ENCODE results near the gene FAM13B. TPM values are rescaled to one million over a fixed set of nuclear protein-coding genes. Genes with fewer than 3 reads are reported as not detected.

The FAM13B gene
- total and polyA plus RNA-seq, 9 of the 15 experiments (the other 6 are each of a cell fraction or from before 2014, with no cell fraction given), result 2.3 to 21.6 (median 14.1) TPM

- no peak for FAIRE-seq
- DNase-seq (ENCODE audit: extremely low read depth in 1 of 4, low spot score in 3 of 4), result no peak
- Histone ChIP-seq H3K4me1 (replicated peaks in 1 of 2; ENCODE audit: control insufficient read depth in 2 of 2, insufficient read depth in 2 of 2, low read length in 2 of 2) (peaks cover 4 to 14% of the 10 kb centered on the region in 2 experiments; a peak in 3 of 5 replicates), H3K4me2 (ENCODE audit: insufficient read depth, low read length) (no peak overlapping the region), H3K27me3 (ENCODE audit: control insufficient read depth in 2 of 2, insufficient read depth in 2 of 2, low read length in 2 of 2) (no peaks in the 10 kb centered on the region), H4K20me1 (replicated peaks; ENCODE audit: control insufficient read depth, insufficient read depth, low read length) (no peaks in the 10 kb centered on the region), H3K9me3 (replicated peaks; ENCODE audit: control insufficient read depth, insufficient read depth, low read depth, low read length) (no peaks in the 10 kb centered on the region), H2AFZ (ENCODE audit: low read depth, low read length) (no peak overlapping the region), H3K9ac (ENCODE audit: insufficient read depth in 1 of 2, low read depth in 2 of 2, low read length in 2 of 2) (no peak overlapping the region), H3K9me1 (ENCODE audit: control insufficient read depth, insufficient read depth, low read length) (no peaks in the 10 kb centered on the region), H3K27ac (ENCODE audit: extremely low read depth, low read depth, low read length) (no peak overlapping the region), H3K36me3 (ENCODE audit: control insufficient read depth, insufficient read depth, low read length) (no peaks in the 10 kb centered on the region), H3K79me2 (ENCODE audit: control insufficient read depth, insufficient read depth, low read length) (0 out of 3 replicates have a peak, but pooled peaks cover 2% of the 10 kb centered on the region), H3K4me3 (no peak overlapping the region)
- in situ Hi-C loops (cut with MboI), result no loop called here
- no TSS peak for BruUV-seq (replicated peaks)
- ChIA-PET POLR2A (interaction anchor here (0.7 to 3.6 kb wide), 4 partner anchors 10 to 137 kb away, joined by 4 to 21 read pairs (median 5); partner anchors contain the start of gene HNRNPA0), CTCF (ENCODE audit: low intra/inter-chr PET ratio) (no interaction called here)
- intact Hi-C loops (cut with micrococcal nuclease), result no loop called here
- ATAC-seq, result no peak
- peak; percentile 28 for TF ChIP-seq MEIS2 (IDR thresholded peaks at IDR 0.05; ENCODE audit: partially characterized antibody)
- TF ChIP-seq ZNF609 (CRISPR knock-in tag; IDR thresholded peaks at IDR 0.05; ENCODE audit: borderline replicate concordance), result no peak
- 89% methylated on average over 1 of the region's 1 CpG for WGBS (ENCODE audit: insufficient coverage, low coverage, missing lambda C conversion rate)
These were observed 142.0 kb downstream of the FAM13B start for GRCh38 chr5:137890845-137891244.
